Left renal cortex interstitium (tissue), 4 donors: ENCODE data around the gene NAGK. TPM values are rescaled to one million over a fixed set of nuclear protein-coding genes. Genes with fewer than 3 reads are reported as not detected.
A peak's percentile ranks its signal among the peaks of the same experiment; 100 is the strongest.
"Not testable (repeated sequence)": the region's sequence is repeated elsewhere in the genome, so short reads cannot be mapped to it uniquely, and the experiment has no call there.

Source experiments
- DNase-seq, 4 donors: peaks; one replicate each; pipeline ENCODE4 v3.0.0-alpha.2; 2013; ENCODE audit warnings: low read depth in 4 of 4, low spot score in 2 of 4, missing footprints in 1 of 4
- polyA plus RNA-seq, 4 donors: library from polyadenylated mRNA; unstranded; fragments of 120-200 nt; gene quantifications; one replicate each; pipeline ENCODE4 v1.2.1, GENCODE V29; 2013; ENCODE audit not compliant: insufficient read length in 4 of 4

Gene NAGK
- 100 to 1,000 TPM in 1 of 4 donors, 10 to 100 TPM in 3; 74.2 to 108 (median 93.2) TPM for polyA plus RNA-seq

DNA sequence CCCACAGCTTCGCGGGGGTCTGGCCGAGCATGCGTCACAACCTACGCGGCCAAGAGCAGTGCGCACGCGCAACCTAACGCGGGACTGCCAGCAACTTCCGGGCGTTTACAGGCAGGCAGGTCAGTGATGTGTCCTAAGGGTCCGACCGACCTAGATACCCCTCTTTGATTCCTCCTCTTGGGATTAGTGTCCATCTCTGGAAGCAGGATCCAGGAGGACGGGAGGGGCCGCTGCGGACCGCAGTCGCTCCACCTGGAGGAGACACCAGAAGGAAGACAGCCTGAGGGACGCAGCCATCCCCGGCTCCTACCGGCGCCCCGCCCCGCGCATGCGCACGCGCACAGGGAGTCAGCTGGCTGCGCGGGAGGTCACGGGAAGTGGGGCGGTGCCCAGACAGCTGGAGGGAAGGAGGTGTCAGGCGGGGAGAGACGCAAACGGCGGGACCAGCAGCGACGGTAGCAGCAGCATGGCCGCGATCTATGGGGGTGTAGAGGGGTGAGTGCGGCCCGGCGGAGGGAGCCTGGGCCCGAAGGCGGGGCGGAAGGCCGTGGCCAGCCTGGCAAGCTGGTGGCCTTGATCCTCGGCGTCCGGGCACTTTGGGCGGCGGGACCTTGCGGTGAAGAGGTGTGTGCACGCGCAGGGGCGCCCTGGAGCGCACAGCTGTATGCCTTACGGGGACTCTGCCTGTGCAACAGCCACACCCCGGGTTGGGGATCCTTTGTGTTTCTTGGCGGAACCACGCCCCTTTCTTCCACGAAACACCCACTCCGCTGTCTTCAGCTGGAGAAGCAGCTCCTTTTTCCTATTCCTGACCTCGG, at the start of gene NAGK:
NAGK (plus strand) TSS at position 431 of the 818 bp plus-strand sequence; CDS start at position 467, 36 bp downstream.
- DNase-seq = peak; percentile 92 to 97 (median 93)

DNA sequence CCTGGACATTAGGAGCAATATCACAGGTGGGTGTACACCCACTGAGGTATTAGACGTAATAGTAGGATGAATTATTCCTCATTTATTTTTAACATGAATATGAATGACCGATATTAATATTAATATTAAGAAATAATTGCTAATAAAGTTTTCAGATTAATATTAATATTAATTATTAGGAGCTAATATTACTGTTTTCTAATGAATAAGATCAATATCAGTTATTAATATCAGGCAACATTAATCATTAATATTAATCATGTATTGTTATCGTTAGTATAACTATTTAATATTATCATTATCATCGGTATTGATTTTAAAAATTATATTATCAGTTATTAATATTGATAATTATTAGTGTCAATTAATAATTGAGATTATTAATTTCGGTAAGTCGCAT, 48.5 kb upstream of the NAGK start:
- not testable (repeated sequence) for DNase-seq

- DNase-seq = not testable (repeated sequence)
Observed at GRCh38 chr2:71021394-71021793, 47.1 kb upstream of the NAGK start.

DNA sequence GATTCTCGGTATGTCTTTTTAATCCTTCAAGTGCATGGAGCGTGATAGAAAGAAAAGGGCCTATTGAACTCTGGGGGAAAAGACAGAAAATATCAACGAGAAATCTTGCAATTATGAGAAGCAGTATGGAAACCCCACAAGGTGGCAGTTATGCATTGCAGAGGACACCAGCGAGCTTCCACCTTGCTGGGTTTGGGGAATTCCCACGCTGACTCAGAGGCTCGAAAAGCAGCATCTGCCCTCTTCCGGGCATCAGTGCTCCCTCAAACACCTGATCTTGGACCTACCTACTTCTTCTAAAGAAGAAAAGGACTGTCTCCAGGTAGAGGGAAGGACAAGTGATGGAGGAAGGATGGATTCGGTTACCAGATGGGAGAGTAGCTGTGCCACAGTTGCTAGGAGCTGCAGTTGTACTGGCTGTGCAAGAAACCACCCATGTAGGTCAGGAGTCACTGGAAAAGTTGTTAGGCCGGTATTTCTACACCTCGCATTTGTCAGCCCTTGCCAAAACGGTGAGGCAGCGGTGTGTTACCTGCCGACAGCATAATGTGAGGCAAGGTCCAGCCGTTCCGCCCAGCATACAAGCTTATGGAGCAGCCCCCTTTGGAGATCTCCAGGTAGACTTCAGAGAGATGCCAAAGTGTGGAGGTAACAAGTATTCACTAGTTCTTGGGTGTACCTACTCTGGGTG, 44.8 kb upstream of the NAGK start:
- DNase-seq = peak in 2 of 4 donors; percentile 5 to 16

DNA sequence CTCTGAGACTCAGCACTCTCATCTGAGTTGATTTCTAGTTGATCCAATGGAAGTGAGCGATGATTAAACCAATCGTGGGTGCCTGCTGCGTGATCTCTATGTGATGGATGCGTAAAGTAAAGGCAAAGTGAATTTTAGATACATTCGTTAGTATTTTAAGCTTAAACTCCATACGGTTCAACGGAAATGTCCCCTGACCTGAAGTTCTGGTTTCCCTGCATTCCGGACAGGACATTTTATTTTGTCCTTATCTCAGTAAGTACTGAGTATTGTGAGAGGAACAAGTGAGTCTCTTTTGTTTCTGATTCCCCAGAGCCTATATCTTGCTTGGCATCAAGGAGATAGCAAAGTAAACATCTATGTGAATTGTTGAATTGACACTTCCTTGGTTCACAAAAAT, 32.2 kb upstream of the NAGK start:
- DNase-seq = not testable (repeated sequence)

DNA sequence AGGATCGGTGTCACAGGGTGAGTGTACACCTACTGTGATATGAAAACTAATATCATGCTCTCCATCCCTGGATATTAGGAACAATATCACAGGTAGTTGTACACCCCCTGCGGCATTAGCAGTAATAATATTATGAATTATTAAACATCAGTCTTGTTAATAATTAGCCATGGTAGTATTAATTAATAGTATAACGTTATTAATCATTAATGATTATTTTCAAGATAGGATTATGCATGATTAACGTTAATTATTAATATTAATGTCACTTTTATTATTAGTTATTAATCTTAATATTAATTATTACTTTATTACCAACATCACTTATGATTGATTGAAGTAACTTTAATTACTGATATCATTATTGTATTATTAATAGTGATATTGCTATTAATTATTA, 26.2 kb upstream of the NAGK start:
- no peak for DNase-seq

GRCh38 chr2:71043531-71044407, 24.7 kb upstream of the NAGK start:
- no peak for DNase-seq

- no peak for DNase-seq
Observed at GRCh38 chr2:71045151-71045550, 23.3 kb upstream of the NAGK start.

DNA sequence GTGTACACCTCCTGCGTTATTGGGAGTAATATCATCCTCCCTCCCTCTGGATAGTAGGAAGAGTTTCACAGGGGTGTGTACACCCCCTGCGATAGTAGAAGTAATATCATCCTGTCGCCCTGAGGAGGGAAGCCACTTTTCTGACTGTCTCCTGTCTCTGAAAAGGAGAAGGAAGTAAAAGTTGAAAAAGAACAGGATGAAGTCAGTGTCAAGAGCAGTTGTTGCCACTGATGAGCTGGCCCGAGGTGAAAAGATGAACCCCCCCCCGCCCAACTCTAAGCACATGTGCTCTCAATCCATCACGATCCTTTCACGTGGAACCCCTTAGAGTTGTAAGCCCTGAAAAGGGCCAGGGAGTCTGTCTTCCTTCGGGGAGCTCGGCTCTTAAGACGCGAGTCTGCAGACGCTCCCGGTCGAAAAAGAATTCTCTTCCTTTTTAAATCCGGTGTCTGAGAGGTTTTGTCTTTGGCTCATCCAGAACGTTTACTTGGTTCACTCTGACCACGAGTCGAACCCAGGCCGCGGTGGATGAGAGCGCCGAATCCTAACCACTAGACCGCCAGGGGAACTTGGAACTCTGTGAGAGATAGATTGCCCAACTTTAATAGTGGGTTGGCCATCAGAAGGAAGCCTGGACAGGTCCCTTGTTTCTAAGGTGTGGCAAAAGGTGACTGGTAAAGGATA, 22.4 kb upstream of the NAGK start:
- DNase-seq = no peak

DNA sequence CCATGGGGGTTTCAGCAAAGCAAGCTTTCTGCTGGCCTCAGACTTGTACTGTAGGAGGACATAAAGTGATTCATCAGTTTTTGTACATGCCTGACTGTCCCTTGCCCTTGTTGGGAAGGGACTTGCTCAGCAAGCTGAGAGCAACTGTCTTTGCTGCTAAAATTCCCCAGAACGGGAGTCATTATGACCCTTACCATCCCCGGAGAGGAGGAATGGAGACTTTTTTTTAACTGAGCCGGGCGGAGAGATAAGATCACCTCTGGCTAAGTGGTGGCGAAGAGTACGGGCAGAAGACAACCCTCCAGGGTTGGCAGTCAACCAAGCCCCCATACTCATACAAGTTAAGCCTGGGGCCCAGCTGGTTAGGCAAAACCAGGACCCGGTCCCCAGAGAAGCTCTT, 20.4 kb upstream of the NAGK start:
- no peak for DNase-seq

DNA sequence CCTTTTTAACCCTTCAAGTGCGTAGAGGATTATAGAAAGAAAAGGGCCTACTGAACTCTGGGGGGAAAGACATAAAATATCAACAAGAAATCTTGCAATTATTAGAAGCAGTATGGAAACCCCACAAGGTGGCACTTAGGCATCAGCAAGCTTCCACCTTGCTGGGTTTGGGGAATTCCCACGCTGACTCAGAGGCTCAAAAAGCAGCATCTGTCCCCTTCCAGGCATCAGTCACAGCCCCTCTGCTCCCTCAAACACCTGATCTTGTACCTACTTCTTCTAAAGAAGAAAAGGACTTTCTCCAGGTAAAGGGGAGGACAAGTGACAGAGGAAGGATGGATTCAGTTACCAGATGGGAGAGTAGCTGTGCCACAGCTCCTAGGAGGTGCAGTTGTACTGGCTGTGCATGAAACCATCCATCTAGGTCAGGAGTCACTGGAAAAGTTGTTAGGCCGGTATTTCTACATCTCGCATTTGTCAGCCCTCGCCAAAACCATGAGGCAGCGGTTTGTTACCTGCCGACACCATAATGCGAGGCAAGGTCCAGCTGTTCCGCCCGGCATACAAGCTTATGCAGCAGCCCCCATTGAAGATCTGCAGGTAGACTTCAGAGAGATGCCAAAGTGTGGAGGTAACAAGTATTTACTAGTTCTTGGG, 18.6 kb upstream of the NAGK start:
- DNase-seq = not testable (repeated sequence)

- not testable (repeated sequence) for DNase-seq
Observed at GRCh38 chr2:71055206-71055740, 13.2 kb upstream of the NAGK start.

DNA sequence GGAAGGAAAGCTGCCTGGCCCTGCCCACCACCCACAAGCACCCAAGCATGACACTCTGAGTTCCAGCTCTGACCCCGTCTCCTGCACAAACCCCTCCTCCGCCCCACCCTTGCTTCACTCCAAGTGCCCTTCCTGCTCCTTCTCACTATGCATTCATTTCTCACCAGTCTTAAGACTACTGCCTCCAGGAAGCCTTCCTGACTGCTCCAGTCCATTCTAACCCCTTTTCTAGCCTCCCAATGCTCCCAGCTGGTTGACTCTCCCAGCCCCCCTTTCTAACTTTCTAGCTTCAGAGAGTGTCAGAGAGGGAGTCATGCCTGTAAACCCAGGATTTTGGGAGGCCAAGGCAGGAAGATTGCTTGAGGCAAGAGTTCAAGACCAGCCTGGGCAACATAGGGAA, 8.2 kb upstream of the NAGK start:
- DNase-seq = no peak

DNA sequence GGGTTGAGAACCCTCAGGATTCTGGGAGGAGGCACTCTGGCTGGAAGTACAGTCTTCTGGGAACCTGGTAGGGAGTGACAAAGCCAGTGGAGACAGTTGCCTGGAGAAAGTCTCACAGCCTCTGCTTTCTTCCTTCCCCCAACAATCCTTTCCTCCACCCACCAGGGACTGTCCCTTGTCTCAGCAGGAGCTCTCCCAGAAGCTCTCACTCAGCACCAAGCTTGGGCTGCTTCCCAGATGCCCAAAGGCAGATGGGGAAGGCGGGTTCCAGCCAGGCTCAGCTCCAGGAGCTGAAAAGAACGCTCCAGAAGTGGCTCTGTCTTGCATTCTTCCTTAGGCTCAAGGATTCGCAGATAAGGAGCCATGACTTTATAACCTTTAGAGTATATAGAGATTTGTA, 7.6 kb upstream of the NAGK start:
- DNase-seq = no peak

DNA sequence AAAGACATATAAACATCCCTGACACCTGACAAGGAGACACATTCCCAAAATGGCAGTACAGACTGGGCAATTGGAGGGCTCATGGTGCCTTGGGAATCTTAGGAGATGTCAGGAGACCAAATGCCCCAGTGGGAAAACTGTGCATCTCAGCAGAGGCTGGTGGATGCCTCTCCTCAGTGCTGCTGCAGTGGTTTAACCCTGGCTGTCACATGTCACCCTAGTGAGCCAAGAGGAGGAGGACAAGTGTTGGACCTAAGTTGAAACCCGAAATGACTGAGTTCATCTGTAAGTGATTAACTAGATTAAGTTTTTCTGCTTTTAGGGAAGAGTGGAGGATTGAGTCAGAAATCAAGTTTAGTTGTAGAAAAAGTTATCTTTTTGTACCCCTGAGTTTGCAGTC, 5.2 kb upstream of the NAGK start:
- no peak for DNase-seq

DNA sequence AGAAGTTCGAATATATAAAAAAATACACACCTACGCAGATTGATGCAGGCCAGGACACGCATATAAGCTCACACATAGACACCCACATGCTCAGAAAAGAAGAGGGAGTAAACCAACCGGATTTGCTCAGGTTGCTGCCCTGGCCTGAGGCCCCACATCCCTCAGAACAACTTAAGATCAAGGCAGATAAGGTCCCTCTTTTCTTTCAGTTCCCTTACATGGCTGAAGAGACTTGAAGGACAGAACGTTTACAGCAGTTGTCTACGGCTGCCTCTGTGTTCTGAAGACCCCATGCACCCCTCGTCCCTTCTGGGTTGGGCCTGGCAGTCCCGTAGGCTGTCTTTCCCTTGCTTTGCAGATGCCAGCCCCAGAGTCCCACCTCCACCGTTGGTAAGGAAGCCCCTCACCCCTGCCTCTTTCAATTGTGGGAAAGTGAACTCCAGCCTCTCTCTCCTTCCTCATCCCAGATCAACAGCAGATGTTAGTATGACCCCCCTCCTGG, 4.3 kb upstream of the NAGK start:
- no peak for DNase-seq

DNA sequence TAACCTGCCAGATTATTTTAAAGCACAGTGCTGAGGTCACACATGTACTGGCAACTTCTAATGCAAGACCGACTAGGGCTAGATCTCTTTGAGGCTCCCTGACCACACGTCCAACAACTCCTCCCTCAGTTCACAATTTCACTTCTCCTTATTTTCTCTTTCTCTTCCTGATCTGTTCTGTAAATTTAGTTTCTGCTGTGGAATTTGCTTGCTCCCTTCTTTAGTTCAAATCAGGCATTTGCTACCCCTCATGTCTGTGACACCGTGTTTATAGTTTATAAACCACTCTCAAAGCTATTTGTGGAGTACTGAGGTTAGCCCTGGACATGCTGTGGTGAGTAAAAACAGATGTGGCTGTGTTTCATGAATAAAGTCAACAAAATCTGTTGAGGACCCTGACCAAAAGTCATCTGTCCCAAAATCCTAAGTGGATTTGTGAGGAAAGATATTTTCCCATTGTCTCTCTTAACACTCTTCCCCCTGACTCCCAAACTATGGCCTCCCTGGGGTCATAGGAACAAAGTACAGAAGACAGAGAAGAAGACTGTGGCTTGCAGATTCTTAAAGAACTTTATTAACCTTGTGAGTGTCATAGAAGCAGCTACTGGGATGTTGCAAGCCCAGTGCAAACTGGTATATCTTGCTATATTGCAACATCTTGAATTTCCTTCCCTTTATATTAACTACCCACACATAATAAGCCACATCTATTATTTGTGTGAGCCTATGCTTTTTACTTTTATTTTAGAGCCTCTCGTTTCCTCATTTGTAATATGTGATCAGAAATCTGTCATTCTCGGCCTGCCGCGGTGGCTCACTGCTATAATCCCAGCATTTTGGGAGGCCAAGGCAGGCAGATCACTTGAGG, 3.5 kb upstream of the NAGK start:
- DNase-seq = peak in 1 of 4 donors; percentile 10

DNA sequence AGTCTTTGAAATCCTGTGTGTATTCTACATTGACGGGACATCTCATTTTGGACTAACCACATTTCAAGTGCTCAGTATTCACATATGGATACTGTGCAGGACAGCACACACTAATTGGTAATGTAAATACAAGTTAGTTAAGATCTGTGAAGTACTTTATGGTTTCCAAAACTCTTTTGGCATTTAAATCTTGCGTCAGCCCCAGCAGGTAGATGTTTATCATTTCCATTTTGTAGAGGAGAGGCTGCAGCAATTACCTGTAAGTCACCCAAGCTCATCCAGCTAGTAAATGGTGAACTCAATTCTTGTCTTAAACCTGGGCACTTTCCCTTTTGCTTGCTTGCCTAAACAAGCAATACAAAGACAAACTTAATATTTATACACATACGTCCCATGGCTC, 1.6 kb upstream of the NAGK start:
- DNase-seq = no peak
